Sigmoid colon (tissue), 7 donors: ENCODE results near the gene FGD3. TPM values are rescaled to one million over a fixed set of nuclear protein-coding genes. Genes with fewer than 3 reads are reported as not detected.

ENCODE experiments used
- DNase-seq: peaks from one replicate; pipeline ENCODE4 v3.0.0-alpha.2; 2019
- H3K27ac ChIP-seq, 4 donors: fragments of 200-600 bp; sonication (generic); one replicate each; pipeline ENCODE4 v1.5.1; 2016 to 2019; ENCODE audit warnings: mild to moderate bottlenecking in 1 of 4
- H3K27me3 ChIP-seq, 3 donors: fragments of 200-600 bp; sonication (generic); one replicate each; pipeline ENCODE4 v1.5.1; 2019; ENCODE audit warnings: mild to moderate bottlenecking in 1 of 3
- H3K36me3 ChIP-seq, 4 donors: fragments of 200-600 bp; sonication (generic); one replicate each; pipeline ENCODE4 v1.5.1; 2016 to 2019
- H3K4me1 ChIP-seq, 4 donors: fragments of 200-600 bp; sonication (generic); one replicate each; pipeline ENCODE4 v1.5.1; 2017 to 2019
- H3K4me3 ChIP-seq, 4 donors: fragments of 200-600 bp; sonication (generic); one replicate each; pipeline ENCODE4 v1.5.1; 2017 to 2019; ENCODE audit warnings: mild to moderate bottlenecking in 2 of 4, moderate library complexity in 1 of 4
- H3K9me3 ChIP-seq, 4 donors: fragments of 200-600 bp in 3 of 4; sonication (generic) in 3 of 4; one replicate each; pipeline versions ENCODE4 v1.5.1 to v1.6.1; 2013 to 2019
- CTCF ChIP-seq, 4 experiments: fragments of 450-650 bp in 3 of 4; fragments of 200-600 bp in 1 of 4; IDR thresholded peaks; one replicate each; pipeline ENCODE4 v1.5.1; 2016 to 2019; ENCODE audit warnings: antibody characterized with exemption in 4 of 4, mild to moderate bottlenecking in 3 of 4, moderate library complexity in 2 of 4
- EP300 ChIP-seq, 4 donors: sonication (generic); formaldehyde crosslinking; IDR thresholded peaks; one replicate each; pipeline ENCODE4 v1.6.1; 2017; ENCODE audit warnings: antibody characterized with exemption in 4 of 4
- POLR2A ChIP-seq, 2 donors: fragments of 450-650 bp; IDR thresholded peaks; one replicate each; pipeline ENCODE4 v1.6.1; 2016; ENCODE audit warnings: antibody characterized with exemption in 2 of 2, mild to moderate bottlenecking in 2 of 2, moderate library complexity in 2 of 2
- POLR2AphosphoS5 ChIP-seq, 4 donors: sonication (generic); formaldehyde crosslinking; IDR thresholded peaks; one replicate each; pipeline ENCODE4 v1.6.1; 2017; ENCODE audit warnings: antibody characterized with exemption in 4 of 4
- WGBS, 2 donors: extraction: QIAGEN DNeasy Blood & Tissue Kit; methylation state at CpG; one replicate each; pipeline ENCODE4 v1.1.7; 2013; 5-methylcytosine and 5-hydroxymethylcytosine counted together
- intact Hi-C: fragments of 100-400 bp; cut with DNase I; formaldehyde crosslinking; loops from one replicate; pipeline ENCODE4 v1.15.1; 2023
- polyA plus RNA-seq, 3 donors: library from polyadenylated mRNA; stranded (reverse); fragments of 200-250 nt; gene quantifications; one replicate each; pipeline ENCODE4 v1.2.3, GENCODE V29; 2013
- total RNA-seq, 4 donors: library from RNA; depleted of rRNA; stranded (reverse); fragments of >200 nt; gene quantifications; one replicate each; pipeline ENCODE4 v1.1.0, GENCODE V29; 2016
- donor health status: healthy with polysubstance abuse.
- donor health status: Bipolar disorder and iron deficiency.
- donor health status: healthy.

FGD3 gene
- total and polyA plus RNA-seq, 7 donors: 1.8 to 18.0 (median 3.7) TPM

- intact Hi-C loops: no loop called here
- no peak for TF ChIP-seq CTCF (IDR thresholded peaks at IDR 0.05)
- no peak for TF ChIP-seq EP300 (IDR thresholded peaks at IDR 0.05)
- TF ChIP-seq POLR2AphosphoS5 (IDR thresholded peaks at IDR 0.05): no peak
- TF ChIP-seq POLR2A (IDR thresholded peaks at IDR 0.05): no peak
- no peaks in the 10 kb centered on the region for H3K27me3 ChIP-seq
- no peak for DNase-seq
- 83 to 88% methylated on average over 5 of the region's 5 CpGs for WGBS, 2 donors
- no peaks in the 10 kb centered on the region for H3K4me1 ChIP-seq
- H3K4me3 ChIP-seq: no peak overlapping the region
- no peaks in the 10 kb centered on the region for H3K9me3 ChIP-seq
- H3K36me3 ChIP-seq: no peaks in the 10 kb centered on the region
- H3K27ac ChIP-seq: no peak overlapping the region
Measured at GRCh38 chr9:92970467-92970923, 23.2 kb downstream of the FGD3 start.

- intact Hi-C loops: no loop called here
- H3K9me3 ChIP-seq: no peaks in the 10 kb centered on the region
- H3K27ac ChIP-seq: no peak overlapping the region
- no peak overlapping the region for H3K4me3 ChIP-seq
- WGBS, 2 donors: 76 to 80% methylated on average over 5 of the region's 5 CpGs
- no peak for TF ChIP-seq POLR2AphosphoS5 (IDR thresholded peaks at IDR 0.05)
- no peak for TF ChIP-seq CTCF (IDR thresholded peaks at IDR 0.05)
- no peak for TF ChIP-seq EP300 (IDR thresholded peaks at IDR 0.05)
- TF ChIP-seq POLR2A (IDR thresholded peaks at IDR 0.05): no peak
- no peak for DNase-seq
- H3K27me3 ChIP-seq: no peaks in the 10 kb centered on the region
- H3K4me1 ChIP-seq: no peaks in the 10 kb centered on the region
- H3K36me3 ChIP-seq: no peaks in the 10 kb centered on the region
Measured at GRCh38 chr9:92971121-92971520, 23.8 kb downstream of the FGD3 start.

GRCh38 chr9:92971776-92972175 lies 24.5 kb downstream of the FGD3 start:
- TF ChIP-seq POLR2AphosphoS5 (IDR thresholded peaks at IDR 0.05) (no peak), POLR2A (IDR thresholded peaks at IDR 0.05) (no peak), EP300 (IDR thresholded peaks at IDR 0.05) (no peak), CTCF (IDR thresholded peaks at IDR 0.05) (no peak)
- intact Hi-C loops: no loop called here
- WGBS, 2 donors: 96 to 97% methylated on average over 1 of the region's 1 CpG
- Histone ChIP-seq H3K4me3 (no peak overlapping the region), H3K4me1 (no peaks in the 10 kb centered on the region), H3K36me3 (no peaks in the 10 kb centered on the region), H3K9me3 (no peaks in the 10 kb centered on the region), H3K27ac (no peak overlapping the region), H3K27me3 (no peaks in the 10 kb centered on the region)
- DNase-seq: no peak

GRCh38 chr9:92973700-92974099 lies 26.4 kb downstream of the FGD3 start:
- Histone ChIP-seq H3K27me3 (no peaks in the 10 kb centered on the region), H3K9me3 (no peaks in the 10 kb centered on the region), H3K4me3 (no peak overlapping the region), H3K27ac (no peak overlapping the region), H3K4me1 (peaks cover 0 to 8% (median 0%) of the 10 kb centered on the region in 4 donors), H3K36me3 (no peaks in the 10 kb centered on the region)
- TF ChIP-seq POLR2AphosphoS5 (IDR thresholded peaks at IDR 0.05): no peak
- TF ChIP-seq CTCF (IDR thresholded peaks at IDR 0.05): no peak
- no peak for TF ChIP-seq POLR2A (IDR thresholded peaks at IDR 0.05)
- TF ChIP-seq EP300 (IDR thresholded peaks at IDR 0.05): no peak
- 90 to 92% methylated on average over 7 of the region's 7 CpGs for WGBS, 2 donors
- intact Hi-C loops: no loop called here
- no peak for DNase-seq

GRCh38 chr9:92974161-92974661 lies 26.9 kb downstream of the FGD3 start:
- no peak overlapping the region for H3K4me3 ChIP-seq
- DNase-seq: no peak
- intact Hi-C loops: no loop called here
- H3K36me3 ChIP-seq: no peaks in the 10 kb centered on the region
- no peak overlapping the region for H3K27ac ChIP-seq
- TF ChIP-seq EP300 (IDR thresholded peaks at IDR 0.05) (no peak), POLR2A (IDR thresholded peaks at IDR 0.05) (no peak), POLR2AphosphoS5 (IDR thresholded peaks at IDR 0.05) (no peak), CTCF (IDR thresholded peaks at IDR 0.05) (no peak)
- H3K9me3 ChIP-seq: no peaks in the 10 kb centered on the region
- H3K4me1 ChIP-seq: peaks cover 0 to 8% (median 0%) of the 10 kb centered on the region in 4 donors
- 31 to 63% methylated on average over 10 of the region's 10 CpGs for WGBS, 2 donors
- H3K27me3 ChIP-seq: no peaks in the 10 kb centered on the region
